ENCODE measurements around the gene CD27.
"Not testable (repeated sequence)": the region's sequence is repeated elsewhere in the genome, so short reads cannot be mapped to it uniquely, and the experiment has no call there.

The CD27 gene

DNA sequence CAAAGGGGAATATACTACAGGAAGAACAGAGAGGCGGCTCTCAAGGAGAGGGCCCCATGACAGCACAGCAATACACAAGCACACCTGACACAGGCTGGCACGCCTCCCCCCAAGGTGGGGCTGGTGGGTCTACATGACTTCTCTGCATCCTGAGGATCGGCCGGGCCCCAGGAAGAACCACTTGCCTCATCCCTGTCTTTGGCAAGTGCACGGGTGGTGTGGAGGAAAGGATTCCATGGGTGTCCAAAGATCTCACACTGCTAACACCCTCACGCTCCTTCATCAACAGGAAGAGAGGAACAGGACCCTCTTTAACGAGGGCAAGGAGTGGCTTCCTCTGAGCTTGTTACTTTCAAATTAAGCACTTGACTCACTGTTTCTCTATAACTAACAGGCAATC is 18.5 kb downstream of the CD27 start:
- H3K27ac ChIP-seq: peak overlapping the region; percentile 12; the same call in 1 of the 2 replicates
- no peak for TF ChIP-seq ZFX (IDR thresholded peaks at IDR 0.05; ENCODE audit: borderline replicate concordance)
- TF ChIP-seq, protein P1, sequence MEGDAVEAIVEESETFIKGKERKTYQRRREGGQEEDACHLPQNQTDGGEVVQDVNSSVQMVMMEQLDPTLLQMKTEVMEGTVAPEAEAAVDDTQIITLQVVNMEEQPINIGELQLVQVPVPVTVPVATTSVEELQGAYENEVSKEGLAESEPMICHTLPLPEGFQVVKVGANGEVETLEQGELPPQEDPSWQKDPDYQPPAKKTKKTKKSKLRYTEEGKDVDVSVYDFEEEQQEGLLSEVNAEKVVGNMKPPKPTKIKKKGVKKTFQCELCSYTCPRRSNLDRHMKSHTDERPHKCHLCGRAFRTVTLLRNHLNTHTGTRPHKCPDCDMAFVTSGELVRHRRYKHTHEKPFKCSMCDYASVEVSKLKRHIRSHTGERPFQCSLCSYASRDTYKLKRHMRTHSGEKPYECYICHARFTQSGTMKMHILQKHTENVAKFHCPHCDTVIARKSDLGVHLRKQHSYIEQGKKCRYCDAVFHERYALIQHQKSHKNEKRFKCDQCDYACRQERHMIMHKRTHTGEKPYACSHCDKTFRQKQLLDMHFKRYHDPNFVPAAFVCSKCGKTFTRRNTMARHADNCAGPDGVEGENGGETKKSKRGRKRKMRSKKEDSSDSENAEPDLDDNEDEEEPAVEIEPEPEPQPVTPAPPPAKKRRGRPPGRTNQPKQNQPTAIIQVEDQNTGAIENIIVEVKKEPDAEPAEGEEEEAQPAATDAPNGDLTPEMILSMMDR (IDR thresholded peaks at IDR 0.05): no peak

DNA sequence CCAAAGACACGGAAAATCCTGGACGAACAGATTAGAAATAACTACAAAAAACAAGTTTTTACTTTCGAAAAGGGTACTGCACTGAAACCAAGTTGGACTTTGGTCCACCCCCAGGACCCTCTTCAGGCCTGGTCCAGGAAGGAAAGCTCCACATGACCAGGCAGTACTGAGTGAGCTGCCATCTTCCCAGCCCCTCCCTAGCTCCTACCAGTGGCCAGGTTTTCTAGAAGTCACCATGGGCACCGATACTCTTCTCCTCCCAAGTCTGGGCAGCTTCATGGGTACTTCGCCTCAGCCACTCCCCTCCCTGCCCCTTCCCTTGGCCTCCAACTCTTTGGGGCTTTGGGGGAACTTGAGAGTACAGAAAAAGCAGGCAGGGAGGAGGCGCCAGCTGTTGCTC is 19.1 kb downstream of the CD27 start:
- no peak for TF ChIP-seq ZFX (IDR thresholded peaks at IDR 0.05; ENCODE audit: borderline replicate concordance)
- TF ChIP-seq, protein P1 (IDR thresholded peaks at IDR 0.05): no peak
- H3K27ac ChIP-seq: peak overlapping the region; percentile 12; the same call in 1 of the 2 replicates

DNA sequence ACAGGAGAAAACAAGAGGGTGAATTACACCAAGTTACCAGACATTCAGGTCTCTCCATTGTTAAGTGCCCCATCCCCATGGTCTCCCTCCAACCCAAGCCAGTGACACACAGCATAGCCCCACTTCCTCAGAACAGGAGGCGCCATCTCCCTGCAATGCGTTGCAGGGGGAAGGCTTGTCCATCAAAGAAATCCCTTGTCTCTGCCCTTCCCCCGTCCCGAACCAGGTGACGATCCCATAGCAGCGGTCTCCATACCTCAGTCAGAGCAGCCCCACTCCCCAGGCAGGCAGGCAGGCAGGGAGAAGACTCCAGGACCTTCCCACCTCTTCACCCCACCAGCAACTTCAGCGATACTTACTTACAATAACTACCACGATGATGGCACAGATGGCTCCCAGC is 19.8 kb downstream of the CD27 start:
- H3K27ac ChIP-seq: no peak overlapping the region
- TF ChIP-seq, protein P1 (IDR thresholded peaks at IDR 0.05): no peak
- TF ChIP-seq ZFX (IDR thresholded peaks at IDR 0.05; ENCODE audit: borderline replicate concordance): no peak

DNA sequence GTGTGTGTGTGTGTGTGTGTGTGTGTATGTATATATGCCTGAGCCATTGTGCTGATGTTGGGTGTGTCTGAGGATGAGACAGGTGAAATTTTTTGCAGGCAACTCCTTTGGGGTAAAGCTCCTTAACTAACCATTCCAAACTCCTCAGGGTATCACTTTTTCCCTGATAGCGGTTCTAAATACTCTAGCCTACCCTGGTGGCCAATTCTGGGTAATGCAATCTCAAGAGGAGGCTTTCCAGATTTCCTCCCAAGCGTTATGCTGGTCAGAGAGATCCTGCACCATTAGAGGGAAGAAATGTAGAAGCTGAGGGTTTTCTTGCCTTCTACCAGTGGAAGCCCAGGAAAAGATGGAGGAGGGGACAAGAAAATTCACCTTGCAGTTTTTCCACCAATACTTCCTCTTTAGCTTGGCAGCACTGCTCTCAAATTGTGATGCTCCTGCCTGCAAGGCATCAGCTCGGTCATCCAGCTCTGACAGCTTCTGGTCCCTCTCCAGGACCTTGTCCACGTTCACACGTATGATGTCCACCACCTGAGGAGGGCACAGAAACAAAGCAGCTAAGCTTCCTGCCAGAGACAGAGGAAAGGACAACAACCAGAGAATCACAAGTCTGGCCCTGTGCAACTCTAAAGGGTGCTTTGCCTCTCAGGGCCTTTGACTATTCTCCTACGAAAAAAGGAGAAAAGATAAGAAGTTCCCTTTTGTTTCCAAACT is 20.9 kb downstream of the CD27 start:
- TF ChIP-seq, protein P1 (IDR thresholded peaks at IDR 0.05): peak; percentile 92
- TF ChIP-seq ZFX (IDR thresholded peaks at IDR 0.05; ENCODE audit: borderline replicate concordance): no peak
- H3K27ac ChIP-seq: no peak overlapping the region

DNA sequence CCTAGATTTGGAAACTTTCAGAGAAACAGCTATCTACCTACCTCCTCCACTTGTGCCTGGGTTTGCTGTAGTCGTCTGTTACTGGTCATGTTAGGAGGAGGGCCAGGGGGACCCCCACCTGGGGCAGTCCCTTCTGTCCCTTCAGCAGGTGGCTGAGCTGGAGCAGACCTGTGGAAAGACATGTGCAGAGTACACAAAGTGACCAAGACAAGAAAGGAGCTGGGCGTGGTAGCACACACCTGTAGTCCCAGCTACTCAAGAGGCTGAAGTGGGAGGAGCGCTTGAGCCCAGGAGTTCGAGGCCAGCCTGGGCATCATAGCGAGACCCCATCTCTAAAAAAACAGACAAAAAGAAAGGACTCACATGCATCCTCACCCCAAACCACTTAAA is 21.4 kb downstream of the CD27 start:
- no peak overlapping the region for H3K27ac ChIP-seq
- TF ChIP-seq ZFX (IDR thresholded peaks at IDR 0.05; ENCODE audit: borderline replicate concordance): no peak
- TF ChIP-seq, protein P1 (IDR thresholded peaks at IDR 0.05): no peak

DNA sequence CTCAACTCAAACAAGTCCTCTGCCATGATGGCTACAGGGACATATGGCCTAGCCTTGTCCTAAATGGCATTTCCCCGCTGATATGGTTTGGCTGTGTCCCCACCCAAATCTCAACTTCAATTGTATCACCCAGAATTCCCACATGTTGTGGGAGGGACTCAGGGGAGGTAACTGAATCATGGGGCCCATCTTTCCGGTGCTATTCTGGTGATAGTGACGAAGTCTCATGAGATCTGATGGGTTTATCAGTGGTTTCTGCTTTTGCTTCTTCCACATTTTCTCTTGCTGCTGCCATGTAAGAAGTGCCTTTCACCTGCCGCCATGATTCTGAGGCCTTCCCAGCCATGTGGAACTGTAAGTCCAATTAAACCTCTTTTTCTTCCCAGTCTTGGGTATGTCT is 22.0 kb downstream of the CD27 start:
- H3K27ac ChIP-seq: not testable (repeated sequence)

DNA sequence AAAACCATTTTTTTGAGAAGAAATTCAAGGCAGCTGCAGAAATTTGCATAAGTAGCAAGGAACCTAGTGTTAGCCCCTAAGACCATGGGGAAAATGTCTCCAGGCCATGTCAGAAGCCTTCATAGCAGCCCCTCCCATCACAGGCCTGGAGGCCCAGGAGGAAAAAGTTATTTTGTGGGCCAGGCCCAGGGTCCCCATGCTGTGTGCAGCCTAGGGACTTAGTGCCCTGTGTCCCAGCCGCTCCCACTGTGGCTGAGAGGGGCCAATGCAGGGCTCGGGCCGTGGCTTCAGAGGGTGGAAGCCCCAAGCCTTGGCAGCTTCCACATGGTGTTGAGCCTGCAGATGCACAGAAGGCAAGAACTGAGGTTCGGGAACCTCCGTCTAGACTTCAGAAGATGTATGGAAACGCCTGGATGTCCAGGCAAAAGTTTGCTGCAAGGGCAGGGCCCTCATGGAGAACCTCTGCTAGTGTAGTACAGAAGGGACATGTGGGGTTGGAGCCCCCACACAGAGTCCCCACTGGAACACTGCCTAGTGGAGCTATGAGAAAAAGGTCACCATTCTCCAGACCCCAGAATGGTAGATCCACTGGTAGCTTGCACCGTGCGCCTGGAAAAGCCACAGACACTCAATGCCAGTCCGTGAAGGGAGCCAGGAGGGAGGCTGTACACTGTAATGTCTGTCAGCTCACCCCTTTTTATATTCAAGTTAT is 23.0 kb downstream of the CD27 start:
- not testable (repeated sequence) for H3K27ac ChIP-seq

DNA sequence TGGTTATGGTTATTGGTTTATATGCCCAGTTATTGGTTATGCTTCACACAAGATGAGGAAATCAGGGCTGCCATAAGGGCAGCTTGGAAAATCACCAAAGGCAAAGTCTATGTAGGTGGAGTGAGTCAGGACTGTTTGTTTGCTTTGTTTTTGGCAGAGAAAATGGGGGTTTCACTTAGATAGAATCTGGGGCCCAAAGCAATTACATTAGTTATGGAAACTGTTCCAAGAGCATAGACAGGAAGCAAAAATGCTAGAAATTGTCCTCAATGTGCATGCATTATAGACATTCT is 23.5 kb downstream of the CD27 start:
- TF ChIP-seq, protein P1 (IDR thresholded peaks at IDR 0.05): no peak
- TF ChIP-seq ZFX (IDR thresholded peaks at IDR 0.05; ENCODE audit: borderline replicate concordance): no peak
- no peak overlapping the region for H3K27ac ChIP-seq

All from 22Rv1 (cell line).